SHP77 treated with DMSO at 0.1 percent for 48 hours (cell line): Measurements from ENCODE around the gene GRID1.

ENCODE experiments used
- DNase-seq: peaks from one replicate; lab custom pipeline; 2025; lab: John Stamatoyannopoulos, UW

The GRID1 gene

GRCh38 chr10:86366033-86366901 lies at the start of gene GRID1:
GRID1 (minus strand) TSS chr10:86366795.
- DNase-seq = no peak

GRCh38 chr10:86415583-86415982 lies 49.0 kb upstream of the GRID1 start:
- DNase-seq = no peak

- no peak for DNase-seq
Observed at GRCh38 chr10:86415116-86415515, 48.5 kb upstream of the GRID1 start.

GRCh38 chr10:86413046-86413728 lies 46.6 kb upstream of the GRID1 start:
- DNase-seq = no peak

- no peak for DNase-seq
Observed at GRCh38 chr10:86411852-86412560, 45.4 kb upstream of the GRID1 start.

- no peak for DNase-seq
Observed at GRCh38 chr10:86411281-86411841, 44.8 kb upstream of the GRID1 start.

- no peak for DNase-seq
Observed at GRCh38 chr10:86410542-86411124, 44.0 kb upstream of the GRID1 start.

GRCh38 chr10:86409183-86409582 lies 42.6 kb upstream of the GRID1 start:
- DNase-seq = no peak

- no peak for DNase-seq
Observed at GRCh38 chr10:86403183-86403797, 36.7 kb upstream of the GRID1 start.

GRCh38 chr10:86402283-86402941 lies 35.8 kb upstream of the GRID1 start:
- no peak for DNase-seq

- no peak for DNase-seq
Observed at GRCh38 chr10:86401588-86402282, 35.1 kb upstream of the GRID1 start.

GRCh38 chr10:86400705-86401587 lies 34.4 kb upstream of the GRID1 start:
- DNase-seq = no peak

GRCh38 chr10:86399879-86400704 lies 33.5 kb upstream of the GRID1 start:
- DNase-seq = peak; percentile 54

GRCh38 chr10:86399514-86399878 lies 32.9 kb upstream of the GRID1 start:
- DNase-seq = no peak

- DNase-seq = no peak
Observed at GRCh38 chr10:86397120-86397519, 30.5 kb upstream of the GRID1 start.

- DNase-seq = no peak
Observed at GRCh38 chr10:86393862-86394455, 27.4 kb upstream of the GRID1 start.

GRCh38 chr10:86393362-86393761 lies 26.8 kb upstream of the GRID1 start:
- no peak for DNase-seq

- DNase-seq = no peak
Observed at GRCh38 chr10:86392723-86393094, 26.1 kb upstream of the GRID1 start.
